Measurements from ENCODE around the gene CHM.
"Not testable (repeated sequence)": the region's sequence is repeated elsewhere in the genome, so short reads cannot be mapped to it uniquely, and the experiment has no call there.

Gene CHM

GRCh38 chrX:86016139-86016538 lies 31.2 kb downstream of the CHM start:
- Histone ChIP-seq H3K36me3 (ENCODE audit: low read length) (no peaks in the 10 kb centered on the region), H3K27ac (ENCODE audit: low read depth, low read length) (no peak overlapping the region), H3K4me2 (ENCODE audit: low read depth, low read length, poor library complexity, severe bottlenecking) (no peak overlapping the region), H3K27me3 (ENCODE audit: low read length) (no peaks in the 10 kb centered on the region), H3K4me3 (ENCODE audit: insufficient read depth, low read length, poor library complexity, severe bottlenecking) (no peak overlapping the region), H2AFZ (ENCODE audit: low read depth, low read length, severe bottlenecking) (no peak overlapping the region), H3K9me2 (replicated peaks; ENCODE audit: insufficient read depth, low read length) (no peaks in the 10 kb centered on the region), H3K79me2 (ENCODE audit: insufficient read depth, low read length) (no peaks in the 10 kb centered on the region; the same call in 1 of the 2 replicates), H4K20me1 (ENCODE audit: low read depth, low read length) (no peaks in the 10 kb centered on the region), H3K9ac (ENCODE audit: low read length) (no peak overlapping the region), H3K9me3 (ENCODE audit: insufficient read depth, low read length) (no peaks in the 10 kb centered on the region), H3F3A (ENCODE audit: insufficient read depth) (no peaks in the 10 kb centered on the region)
- no peak for TF ChIP-seq CTCF (IDR thresholded peaks at IDR 0.05; ENCODE audit: insufficient read depth, low read length, poor library complexity, severe bottlenecking)
- TF ChIP-seq EZH2phosphoT487 (conservative IDR thresholded peaks at IDR 0.05; ENCODE audit: low read length) = no peak

DNA sequence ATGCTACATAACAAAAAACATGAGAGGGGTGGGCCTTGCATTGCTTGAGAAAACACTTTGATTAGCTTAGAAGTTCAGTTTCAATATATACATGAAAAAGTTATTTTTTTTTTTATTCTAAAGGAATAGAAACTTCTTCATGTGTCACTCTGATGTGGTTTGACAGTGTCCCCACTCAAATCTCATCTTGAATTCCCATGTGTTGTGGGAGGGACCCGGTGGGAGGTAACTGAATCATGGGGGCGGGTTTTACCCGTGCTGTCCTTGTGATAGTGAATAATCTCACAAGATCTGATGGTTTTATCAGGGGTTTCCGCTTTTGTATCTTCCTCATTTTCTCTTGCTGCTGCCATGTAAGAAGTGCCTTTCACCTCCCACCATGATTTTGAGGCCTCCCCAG lies 32.4 kb downstream of the CHM start:
- not testable (repeated sequence) for H3K9ac ChIP-seq (ENCODE audit: low read length); H3F3A ChIP-seq (ENCODE audit: insufficient read depth)

DNA sequence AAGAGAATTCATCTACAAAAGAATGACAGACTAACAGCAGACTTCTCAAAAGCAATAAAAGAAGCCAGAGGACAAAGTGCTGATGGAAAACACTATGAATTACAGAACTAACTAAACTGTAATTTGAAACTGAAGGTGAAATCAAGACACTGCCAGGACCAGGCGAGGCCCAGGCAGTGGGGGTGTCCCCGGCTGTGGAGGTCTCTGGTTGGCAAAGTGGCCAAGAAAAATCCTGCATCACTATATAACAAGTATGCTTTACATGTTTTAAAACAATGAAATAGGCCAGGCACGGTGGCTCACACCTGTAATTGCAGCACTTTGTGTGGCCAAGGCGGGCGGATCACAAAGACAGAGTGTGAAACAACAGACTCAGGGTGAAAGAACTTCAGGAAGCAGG lies 32.9 kb downstream of the CHM start:
- no peak overlapping the region for H3K4me3 ChIP-seq (ENCODE audit: insufficient read depth, low read length, poor library complexity, severe bottlenecking)
- H3K9me3 ChIP-seq (ENCODE audit: insufficient read depth, low read length) = no peaks in the 10 kb centered on the region
- no peaks in the 10 kb centered on the region for H3F3A ChIP-seq (ENCODE audit: insufficient read depth)
- no peaks in the 10 kb centered on the region for H4K20me1 ChIP-seq (ENCODE audit: low read depth, low read length)
- H3K9me2 ChIP-seq (replicated peaks; ENCODE audit: insufficient read depth, low read length) = no peaks in the 10 kb centered on the region
- TF ChIP-seq CTCF (IDR thresholded peaks at IDR 0.05; ENCODE audit: insufficient read depth, low read length, poor library complexity, severe bottlenecking) = no peak
- H3K27me3 ChIP-seq (ENCODE audit: low read length) = no peaks in the 10 kb centered on the region
- H3K9ac ChIP-seq (ENCODE audit: low read length) = no peak overlapping the region
- no peak overlapping the region for H2AFZ ChIP-seq (ENCODE audit: low read depth, low read length, severe bottlenecking)
- H3K36me3 ChIP-seq (ENCODE audit: low read length) = no peaks in the 10 kb centered on the region
- no peaks in the 10 kb centered on the region; the same call in 1 of the 2 replicates for H3K79me2 ChIP-seq (ENCODE audit: insufficient read depth, low read length)
- no peak overlapping the region for H3K4me2 ChIP-seq (ENCODE audit: low read depth, low read length, poor library complexity, severe bottlenecking)
- H3K27ac ChIP-seq (ENCODE audit: low read depth, low read length) = no peak overlapping the region

More for the DNA sequence above, 32.4 kb downstream of the CHM start:
- not testable (repeated sequence) for H3K27ac ChIP-seq (ENCODE audit: low read depth, low read length); H3K27me3 ChIP-seq (ENCODE audit: low read length); H3K9me3 ChIP-seq (ENCODE audit: insufficient read depth, low read length); H3K4me2 ChIP-seq (ENCODE audit: low read depth, low read length, poor library complexity, severe bottlenecking); H4K20me1 ChIP-seq (ENCODE audit: low read depth, low read length); H2AFZ ChIP-seq (ENCODE audit: low read depth, low read length, severe bottlenecking); H3K79me2 ChIP-seq (ENCODE audit: insufficient read depth, low read length); H3K36me3 ChIP-seq (ENCODE audit: low read length); H3K9me2 ChIP-seq (replicated peaks; ENCODE audit: insufficient read depth, low read length); H3K4me3 ChIP-seq (ENCODE audit: insufficient read depth, low read length, poor library complexity, severe bottlenecking)

DNA sequence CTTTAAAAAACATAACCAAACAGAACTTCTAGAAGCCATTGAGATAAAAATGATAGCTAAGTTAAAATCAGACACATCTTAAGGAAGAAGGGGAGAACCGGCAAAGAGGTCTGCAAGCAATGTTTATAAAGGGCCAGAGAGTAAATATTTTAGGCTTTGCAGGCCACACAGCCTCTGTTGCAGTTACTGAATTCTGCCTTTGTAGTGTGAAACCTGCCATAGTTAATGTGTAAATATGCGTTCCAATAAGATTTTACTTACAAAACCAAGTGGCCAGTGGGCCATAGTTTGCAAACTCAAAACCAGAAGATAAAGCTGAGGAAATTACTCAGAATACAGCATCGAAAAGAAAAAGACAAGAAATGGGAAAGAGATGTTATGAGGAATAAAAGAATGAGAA lies 33.6 kb downstream of the CHM start:
- Histone ChIP-seq H3K36me3 (ENCODE audit: low read length) (no peaks in the 10 kb centered on the region), H3K4me2 (ENCODE audit: low read depth, low read length, poor library complexity, severe bottlenecking) (no peak overlapping the region), H3K9me3 (ENCODE audit: insufficient read depth, low read length) (no peaks in the 10 kb centered on the region), H3K79me2 (ENCODE audit: insufficient read depth, low read length) (no peaks in the 10 kb centered on the region; the same call in 1 of the 2 replicates), H3K9me2 (replicated peaks; ENCODE audit: insufficient read depth, low read length) (no peaks in the 10 kb centered on the region), H3K9ac (ENCODE audit: low read length) (no peak overlapping the region), H2AFZ (ENCODE audit: low read depth, low read length, severe bottlenecking) (no peak overlapping the region), H3K4me3 (ENCODE audit: insufficient read depth, low read length, poor library complexity, severe bottlenecking) (no peak overlapping the region), H3K27me3 (ENCODE audit: low read length) (no peaks in the 10 kb centered on the region), H4K20me1 (ENCODE audit: low read depth, low read length) (no peaks in the 10 kb centered on the region), H3F3A (ENCODE audit: insufficient read depth) (no peaks in the 10 kb centered on the region), H3K27ac (ENCODE audit: low read depth, low read length) (no peak overlapping the region)
- TF ChIP-seq EZH2phosphoT487 (conservative IDR thresholded peaks at IDR 0.05; ENCODE audit: low read length) (no peak), CTCF (IDR thresholded peaks at IDR 0.05; ENCODE audit: insufficient read depth, low read length, poor library complexity, severe bottlenecking) (no peak)
